Measurements from ENCODE around the gene CCDC85B. TPM values are rescaled to one million over a fixed set of nuclear protein-coding genes. Genes with fewer than 3 reads are reported as not detected.
A peak's percentile ranks its signal among the peaks of the same experiment; 100 is the strongest.
"Not testable (repeated sequence)": the region's sequence is repeated elsewhere in the genome, so short reads cannot be mapped to it uniquely, and the experiment has no call there.

The CCDC85B gene
- 10 to 100 TPM; 11.2 to 16.3 TPM for total RNA-seq

DNA sequence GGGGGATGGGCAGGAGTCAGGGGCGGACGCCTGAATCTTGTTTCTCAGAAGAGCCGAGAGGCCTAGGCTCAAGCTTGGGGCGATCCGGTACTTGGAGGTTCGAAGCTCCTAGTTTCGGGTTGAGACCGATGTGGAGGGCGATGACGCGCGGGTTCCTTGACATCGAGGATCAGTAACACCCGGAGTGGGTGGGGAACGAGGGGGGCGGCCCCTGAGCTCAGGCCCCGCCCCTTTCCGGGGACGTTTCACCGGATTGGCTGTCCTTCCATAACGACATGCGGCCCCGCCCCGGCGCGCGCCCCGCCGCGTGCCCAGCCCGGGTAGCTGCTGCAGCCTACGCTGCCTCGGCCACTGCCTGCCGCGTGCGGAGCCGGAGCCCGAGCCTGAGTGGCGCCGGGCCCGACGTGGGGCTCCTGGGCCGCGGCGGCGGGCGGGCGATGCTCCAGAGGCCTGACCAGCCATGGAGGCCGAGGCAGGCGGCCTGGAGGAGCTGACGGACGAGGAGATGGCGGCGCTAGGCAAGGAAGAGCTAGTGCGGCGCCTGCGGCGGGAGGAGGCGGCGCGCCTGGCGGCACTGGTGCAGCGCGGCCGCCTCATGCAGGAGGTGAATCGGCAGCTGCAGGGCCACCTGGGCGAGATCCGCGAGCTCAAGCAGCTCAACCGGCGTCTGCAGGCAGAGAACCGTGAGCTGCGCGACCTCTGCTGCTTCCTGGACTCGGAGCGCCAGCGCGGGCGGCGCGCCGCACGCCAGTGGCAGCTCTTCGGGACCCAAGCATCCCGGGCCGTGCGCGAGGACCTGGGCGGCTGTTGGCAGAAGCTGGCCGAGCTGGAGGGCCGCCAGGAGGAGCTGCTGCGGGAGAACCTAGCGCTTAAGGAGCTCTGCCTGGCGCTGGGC, at the start of gene CCDC85B:
Gene CCDC85B, plus strand, starts transcription at position 350 of the 895 bp plus-strand sequence. Its CDS starts 111 bp downstream, at position 461.
- Histone ChIP-seq H3K36me3 (no peaks in the 10 kb centered on the region), H3K27ac (peak within 1 kb of the TSS; percentile 93), H3K4me1 (peaks cover 5% of the 10 kb centered on the region), H3K9me3 (no peaks in the 10 kb centered on the region), H3K4me3 (peak within 1 kb of the TSS; percentile 66), H3K27me3 (no peaks in the 10 kb centered on the region), H3K9ac (ENCODE audit: low read depth in 2 of 2, low read length in 2 of 2) (peak within 1 kb of the TSS; percentile 87 to 94)
- intact Hi-C loops (cut with DNase I), result no loop called here
- TF ChIP-seq, protein P1, sequence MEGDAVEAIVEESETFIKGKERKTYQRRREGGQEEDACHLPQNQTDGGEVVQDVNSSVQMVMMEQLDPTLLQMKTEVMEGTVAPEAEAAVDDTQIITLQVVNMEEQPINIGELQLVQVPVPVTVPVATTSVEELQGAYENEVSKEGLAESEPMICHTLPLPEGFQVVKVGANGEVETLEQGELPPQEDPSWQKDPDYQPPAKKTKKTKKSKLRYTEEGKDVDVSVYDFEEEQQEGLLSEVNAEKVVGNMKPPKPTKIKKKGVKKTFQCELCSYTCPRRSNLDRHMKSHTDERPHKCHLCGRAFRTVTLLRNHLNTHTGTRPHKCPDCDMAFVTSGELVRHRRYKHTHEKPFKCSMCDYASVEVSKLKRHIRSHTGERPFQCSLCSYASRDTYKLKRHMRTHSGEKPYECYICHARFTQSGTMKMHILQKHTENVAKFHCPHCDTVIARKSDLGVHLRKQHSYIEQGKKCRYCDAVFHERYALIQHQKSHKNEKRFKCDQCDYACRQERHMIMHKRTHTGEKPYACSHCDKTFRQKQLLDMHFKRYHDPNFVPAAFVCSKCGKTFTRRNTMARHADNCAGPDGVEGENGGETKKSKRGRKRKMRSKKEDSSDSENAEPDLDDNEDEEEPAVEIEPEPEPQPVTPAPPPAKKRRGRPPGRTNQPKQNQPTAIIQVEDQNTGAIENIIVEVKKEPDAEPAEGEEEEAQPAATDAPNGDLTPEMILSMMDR (IDR thresholded peaks at IDR 0.05), result no peak
- DNase-seq, result peak; percentile 99

DNA sequence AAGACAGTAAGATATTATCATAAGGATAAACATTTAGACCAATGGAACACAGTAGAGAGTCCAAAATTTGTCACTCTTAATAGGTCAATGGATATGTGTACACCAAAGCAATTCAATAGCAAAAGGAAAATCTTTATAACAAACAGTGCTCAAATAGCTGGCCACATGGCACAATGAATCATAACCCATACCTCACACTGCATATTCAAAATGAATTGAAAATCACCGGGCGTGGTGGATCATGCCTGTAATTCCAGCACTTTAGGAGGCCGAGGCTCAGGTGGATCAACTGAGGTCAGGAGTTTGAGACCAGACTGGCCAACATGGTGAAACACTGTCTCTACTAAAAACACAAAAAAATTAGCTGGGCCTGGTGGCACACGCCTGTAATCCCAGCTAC, 48.3 kb upstream of the CCDC85B start:
- Histone ChIP-seq H3K4me3 (no peak overlapping the region), H3K9ac (ENCODE audit: low read depth in 2 of 2, low read length in 2 of 2) (no peak overlapping the region), H3K27ac (no peak overlapping the region), H3K4me1 (no peaks in the 10 kb centered on the region), H3K36me3 (no peaks in the 10 kb centered on the region), H3K27me3 (no peaks in the 10 kb centered on the region), H3K9me3 (no peaks in the 10 kb centered on the region)
- TF ChIP-seq, protein P1 (IDR thresholded peaks at IDR 0.05), result no peak
- DNase-seq, result no peak
- intact Hi-C loops (cut with DNase I), result no loop called here

DNA sequence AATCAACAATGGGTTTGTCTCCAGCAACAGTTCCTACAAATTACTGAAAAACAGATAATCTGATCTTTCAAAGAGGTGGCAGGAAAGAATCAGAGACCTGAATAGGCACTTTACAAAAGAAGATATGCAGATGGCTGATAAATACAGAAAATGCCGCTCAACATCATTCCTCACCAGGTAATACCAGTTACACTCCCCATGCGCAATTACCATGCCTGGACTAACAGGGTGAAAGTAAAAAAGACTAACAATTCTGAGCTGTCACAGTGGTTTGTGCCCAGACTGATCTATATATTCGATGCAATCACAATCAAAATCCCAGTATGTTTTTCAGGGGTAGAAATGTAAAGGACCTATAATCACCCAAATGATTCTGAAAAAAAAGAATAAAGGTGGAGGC, 46.7 kb upstream of the CCDC85B start:
- TF ChIP-seq, protein P1 (IDR thresholded peaks at IDR 0.05), result no peak
- Histone ChIP-seq H3K9ac (ENCODE audit: low read depth in 2 of 2, low read length in 2 of 2) (no peak overlapping the region), H3K4me1 (no peaks in the 10 kb centered on the region), H3K9me3 (no peaks in the 10 kb centered on the region), H3K27ac (no peak overlapping the region), H3K27me3 (no peaks in the 10 kb centered on the region), H3K36me3 (no peaks in the 10 kb centered on the region), H3K4me3 (no peak overlapping the region)
- intact Hi-C loops (cut with DNase I), result no loop called here
- no peak for DNase-seq

DNA sequence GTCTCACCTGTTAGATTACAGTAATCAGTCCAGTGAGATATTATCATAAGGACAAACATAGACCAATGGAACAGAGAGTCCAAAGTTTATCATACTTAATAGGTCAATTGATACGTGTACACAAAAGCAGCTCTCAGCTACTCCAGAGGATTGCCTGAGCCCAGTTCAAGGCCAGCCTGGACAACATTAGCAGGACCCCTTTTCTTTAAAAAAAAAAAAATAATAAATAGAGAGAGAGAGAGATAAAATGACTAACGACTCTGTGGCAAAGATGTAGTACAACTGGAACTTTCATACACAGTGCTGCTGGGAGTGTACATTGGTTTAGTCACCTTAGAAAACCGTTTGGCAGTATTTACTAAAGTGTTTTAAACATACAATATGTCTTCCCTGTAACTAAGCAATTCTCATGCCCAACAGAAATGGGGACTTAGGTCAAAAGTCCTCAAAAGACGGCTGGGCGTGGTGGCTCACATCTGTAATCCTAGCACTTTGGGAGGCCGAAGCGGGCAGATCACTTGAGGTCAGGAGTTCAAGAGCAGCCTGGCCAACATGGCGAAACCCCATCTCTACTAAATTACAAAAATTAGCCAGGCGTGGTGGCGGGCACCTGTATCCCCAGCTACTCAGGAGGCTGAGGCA, 46.1 kb upstream of the CCDC85B start:
- intact Hi-C loops (cut with DNase I), result no loop called here
- TF ChIP-seq, protein P1 (IDR thresholded peaks at IDR 0.05), result no peak
- peak overlapping the region; percentile 41 for H3K27ac ChIP-seq

DNA sequence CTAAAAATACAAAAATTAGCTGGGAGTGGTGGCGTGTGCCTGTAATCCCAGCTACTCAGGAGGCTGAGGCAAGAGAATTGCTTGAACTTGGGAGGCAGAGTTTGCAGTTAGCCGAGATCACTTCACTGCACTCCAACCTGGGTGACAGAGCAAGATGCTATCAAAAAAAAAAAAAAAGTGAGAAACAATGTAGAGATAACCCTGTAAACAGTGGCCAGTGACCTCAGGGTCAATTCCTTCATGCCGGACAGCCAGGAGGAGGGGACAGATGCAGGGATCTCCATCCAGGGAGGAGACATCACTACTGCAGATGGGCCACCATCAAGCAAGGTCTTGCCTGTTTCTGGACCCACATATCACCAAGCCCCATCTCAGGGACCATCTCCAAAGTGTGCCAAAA, 42.7 kb upstream of the CCDC85B start:
- Histone ChIP-seq H3K4me1 (peaks cover 4% of the 10 kb centered on the region), H3K4me3 (no peak overlapping the region), H3K27ac (no peak overlapping the region), H3K9ac (ENCODE audit: low read depth in 2 of 2, low read length in 2 of 2) (no peak overlapping the region), H3K9me3 (no peaks in the 10 kb centered on the region), H3K27me3 (no peaks in the 10 kb centered on the region), H3K36me3 (peaks cover 4% of the 10 kb centered on the region)
- TF ChIP-seq, protein P1 (IDR thresholded peaks at IDR 0.05), result no peak
- intact Hi-C loops (cut with DNase I), result no loop called here
- DNase-seq, result no peak

More for the DNA sequence above, 46.1 kb upstream of the CCDC85B start:
- no peaks in the 10 kb centered on the region for H3K36me3 ChIP-seq
- peak; percentile 58 for DNase-seq
- H3K4me1 ChIP-seq, result no peaks in the 10 kb centered on the region
- no peaks in the 10 kb centered on the region for H3K9me3 ChIP-seq
- no peak overlapping the region for H3K4me3 ChIP-seq
- H3K9ac ChIP-seq (ENCODE audit: low read depth in 2 of 2, low read length in 2 of 2), result no peak overlapping the region
- H3K27me3 ChIP-seq, result no peaks in the 10 kb centered on the region

DNA sequence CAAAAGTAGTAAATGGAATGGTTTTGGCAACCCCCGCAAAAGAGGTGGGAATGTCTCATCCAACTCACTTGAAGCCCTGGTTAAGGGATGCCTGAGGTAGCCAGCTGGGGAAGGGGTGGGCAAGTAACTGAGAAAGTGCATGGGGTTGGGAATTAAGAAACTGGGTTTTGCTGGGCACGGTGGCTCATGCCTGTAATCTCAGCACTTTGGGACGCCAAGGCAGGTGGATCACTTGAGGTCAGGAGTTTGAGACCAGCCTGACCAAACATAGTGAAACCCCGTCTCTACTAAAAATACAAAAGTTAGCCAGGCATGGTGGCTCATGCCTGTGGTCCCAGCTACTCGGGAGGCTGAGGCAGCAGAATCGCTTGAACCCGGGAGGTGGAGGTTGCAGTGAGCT, 41.8 kb upstream of the CCDC85B start:
- H3K36me3 ChIP-seq; DNase-seq; H3K9me3 ChIP-seq; H3K4me3 ChIP-seq; H3K27ac ChIP-seq; H3K27me3 ChIP-seq; intact Hi-C loops (cut with DNase I); H3K9ac ChIP-seq (ENCODE audit: low read depth in 2 of 2, low read length in 2 of 2): not testable (repeated sequence)
- H3K4me1 ChIP-seq, result peaks cover 12% of the 10 kb centered on the region

Data from colonic mucosa (tissue), 4 donors.